OCI-LY3 (cell line): ENCODE data around the gene SHANK3.

ENCODE experiments used
- H2AFZ ChIP-seq: fragments of 200-600, 300-600 bp; shearing (Covaris generic); 2 replicates; pipeline ENCODE4 v1.6.0; 2014; ENCODE audit warnings: antibody characterized with exemption, low read depth, low read length
- H3K27ac ChIP-seq: fragments of 200-600, 300-600 bp; sonication (generic); 2 replicates; pipeline ENCODE4 v1.5.1; 2014; ENCODE audit warnings: mild to moderate bottlenecking, low read length, moderate library complexity, mixed read lengths
- H3K27me3 ChIP-seq: fragments of 200-600, 300-600 bp; sonication (generic); 2 replicates; pipeline ENCODE4 v1.6.1; 2014; ENCODE audit warnings: low read depth, low read length, mixed read lengths
- H3K36me3 ChIP-seq: fragments of 200-600, 300-600 bp; sonication (generic); replicated peaks from 2 replicates; pipeline ENCODE3; 2014; ENCODE audit warnings: low read depth, low read length, mixed read lengths
- H3K4me1 ChIP-seq: fragments of 300-600, 200-600 bp; sonication (generic); 2 replicates; pipeline ENCODE4 v1.6.1; 2014; ENCODE audit warnings: low read length, mixed read lengths
- H3K4me2 ChIP-seq: fragments of 200-600, 300-600 bp; sonication (generic); 2 replicates; pipeline ENCODE4 v1.6.1; 2014; ENCODE audit warnings: low read length, mixed read lengths
- H3K4me3 ChIP-seq: fragments of 300-600, 200-600 bp; sonication (generic); 2 replicates; pipeline ENCODE4 v1.5.1; 2014; ENCODE audit warnings: antibody characterized with exemption, mild to moderate bottlenecking, low read length, moderate library complexity
- H3K79me2 ChIP-seq: fragments of 300-600, 200-600 bp; shearing (Covaris generic); 2 replicates; pipeline ENCODE4 v1.6.1; 2014; ENCODE audit warnings: mild to moderate bottlenecking, low read length, mixed read lengths
- H3K9ac ChIP-seq: fragments of 300-600, 200-600 bp; shearing (Covaris generic); 2 replicates; pipeline ENCODE4 v1.6.0; 2014; ENCODE audit warnings: mild to moderate bottlenecking, low read length, moderate library complexity
- H3K9me3 ChIP-seq: fragments of 200-600, 300-600 bp; shearing (Covaris generic); 2 replicates; pipeline ENCODE4 v1.6.1; 2014; ENCODE audit warnings: low read length, mixed read lengths; ENCODE audit not compliant: insufficient read depth
- H4K20me1 ChIP-seq: fragments of 200-600, 300-600 bp; sonication (generic); 2 replicates; pipeline ENCODE4 v1.6.1; 2016; ENCODE audit warnings: low read length, mixed read lengths; ENCODE audit not compliant: insufficient read depth
- EZH2phosphoT487 ChIP-seq: fragments of 200-600 bp; shearing (Covaris generic); IDR thresholded peaks from 2 replicates; pipeline ENCODE4 v1.6.1; 2018; ENCODE audit warnings: antibody characterized with exemption, mixed run types, low read depth
- TF ChIP-seq, protein P1 (sequence below): fragments of 200-600, 300-600 bp; sonication (generic); IDR thresholded peaks from 2 replicates; pipeline ENCODE4 v1.5.1; 2014; ENCODE audit warnings: antibody characterized with exemption, low read length, low read depth

SHANK3 gene

DNA sequence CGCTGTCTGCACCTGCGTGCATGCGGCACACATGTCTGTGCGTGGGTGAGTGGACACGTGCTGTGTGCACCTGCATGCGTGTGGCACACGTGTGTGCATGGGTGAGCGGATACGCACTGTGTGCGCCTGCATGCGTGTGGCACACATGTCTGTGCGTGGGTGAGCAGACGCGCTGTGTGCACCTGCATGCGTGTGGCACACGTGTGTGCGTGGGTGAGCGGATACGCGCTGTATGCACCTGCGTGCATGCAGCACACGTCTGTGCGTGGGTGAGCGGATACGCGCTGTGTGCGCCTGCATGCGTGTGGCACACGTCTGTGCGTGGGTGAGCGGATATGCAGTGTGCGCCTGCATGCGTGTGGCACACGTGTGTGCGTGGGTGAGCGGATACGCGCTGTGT lies 38.3 kb downstream of the SHANK3 start:
- H3K9me3 ChIP-seq: no peaks in the 10 kb centered on the region
- H3K4me2 ChIP-seq: no peak overlapping the region
- H3K27ac ChIP-seq: no peak overlapping the region
- no peaks in the 10 kb centered on the region for H3K36me3 ChIP-seq
- no peaks in the 10 kb centered on the region for H3K79me2 ChIP-seq
- H2AFZ ChIP-seq: no peak overlapping the region
- H3K27me3 ChIP-seq: no peaks in the 10 kb centered on the region
- H3K9ac ChIP-seq: no peak overlapping the region
- H4K20me1 ChIP-seq: no peaks in the 10 kb centered on the region
- H3K4me3 ChIP-seq: no peak overlapping the region
- TF ChIP-seq, protein P1, sequence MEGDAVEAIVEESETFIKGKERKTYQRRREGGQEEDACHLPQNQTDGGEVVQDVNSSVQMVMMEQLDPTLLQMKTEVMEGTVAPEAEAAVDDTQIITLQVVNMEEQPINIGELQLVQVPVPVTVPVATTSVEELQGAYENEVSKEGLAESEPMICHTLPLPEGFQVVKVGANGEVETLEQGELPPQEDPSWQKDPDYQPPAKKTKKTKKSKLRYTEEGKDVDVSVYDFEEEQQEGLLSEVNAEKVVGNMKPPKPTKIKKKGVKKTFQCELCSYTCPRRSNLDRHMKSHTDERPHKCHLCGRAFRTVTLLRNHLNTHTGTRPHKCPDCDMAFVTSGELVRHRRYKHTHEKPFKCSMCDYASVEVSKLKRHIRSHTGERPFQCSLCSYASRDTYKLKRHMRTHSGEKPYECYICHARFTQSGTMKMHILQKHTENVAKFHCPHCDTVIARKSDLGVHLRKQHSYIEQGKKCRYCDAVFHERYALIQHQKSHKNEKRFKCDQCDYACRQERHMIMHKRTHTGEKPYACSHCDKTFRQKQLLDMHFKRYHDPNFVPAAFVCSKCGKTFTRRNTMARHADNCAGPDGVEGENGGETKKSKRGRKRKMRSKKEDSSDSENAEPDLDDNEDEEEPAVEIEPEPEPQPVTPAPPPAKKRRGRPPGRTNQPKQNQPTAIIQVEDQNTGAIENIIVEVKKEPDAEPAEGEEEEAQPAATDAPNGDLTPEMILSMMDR: no peak
- TF ChIP-seq EZH2phosphoT487: no peak
- H3K4me1 ChIP-seq: no peaks in the 10 kb centered on the region

DNA sequence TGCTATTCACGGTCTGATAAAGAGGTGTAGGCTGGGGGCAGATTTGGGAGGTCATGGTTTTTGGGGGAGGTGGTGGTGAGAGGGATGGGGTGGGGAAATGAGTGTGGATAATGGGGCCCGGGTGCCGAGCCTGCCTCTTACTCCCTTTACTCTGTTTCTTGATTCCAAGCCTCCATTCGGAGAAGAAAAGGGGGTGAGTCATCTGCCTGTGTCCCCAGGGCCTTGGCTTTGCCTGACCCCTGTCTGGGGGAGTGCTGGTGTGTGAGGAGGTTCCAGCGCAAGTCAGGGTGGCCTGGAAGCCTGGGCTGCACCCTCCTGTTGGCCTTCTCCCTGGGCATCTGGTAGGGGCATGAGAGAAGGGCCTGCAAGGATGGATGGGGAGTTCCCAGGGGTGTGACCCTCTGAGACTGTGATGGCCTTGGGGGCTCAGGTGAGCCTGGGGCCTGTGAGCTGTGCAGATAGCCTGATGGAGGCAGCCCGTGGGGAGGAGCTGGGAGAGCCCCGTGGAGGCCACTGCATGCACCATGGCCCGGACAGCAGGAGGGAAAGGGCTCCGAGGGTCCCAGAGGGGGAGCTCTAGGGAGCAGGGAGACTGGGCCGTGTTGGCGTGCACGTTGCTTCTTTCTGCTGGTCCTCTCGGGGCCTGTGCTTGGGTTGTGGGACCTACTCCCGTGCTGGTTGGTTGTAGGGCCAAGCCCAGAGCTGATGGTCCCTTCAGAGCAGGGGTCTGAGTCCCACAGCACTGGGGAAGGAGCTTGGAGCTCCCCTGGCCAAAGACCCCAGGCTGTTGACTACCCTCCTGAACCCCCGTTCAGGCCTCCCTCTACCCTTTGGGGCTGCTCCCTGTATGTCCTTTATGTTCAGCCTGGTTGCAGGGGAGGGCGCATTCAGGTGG lies 39.1 kb downstream of the SHANK3 start:
- no peaks in the 10 kb centered on the region for H3K79me2 ChIP-seq
- H3K9ac ChIP-seq: no peak overlapping the region
- no peaks in the 10 kb centered on the region for H3K4me1 ChIP-seq
- H4K20me1 ChIP-seq: no peaks in the 10 kb centered on the region
- H2AFZ ChIP-seq: no peak overlapping the region
- H3K27me3 ChIP-seq: no peaks in the 10 kb centered on the region
- H3K36me3 ChIP-seq: no peaks in the 10 kb centered on the region
- no peaks in the 10 kb centered on the region for H3K9me3 ChIP-seq
- H3K27ac ChIP-seq: no peak overlapping the region
- no peak overlapping the region for H3K4me2 ChIP-seq
- no peak overlapping the region for H3K4me3 ChIP-seq
- no peak for TF ChIP-seq EZH2phosphoT487
- TF ChIP-seq, protein P1: no peak

DNA sequence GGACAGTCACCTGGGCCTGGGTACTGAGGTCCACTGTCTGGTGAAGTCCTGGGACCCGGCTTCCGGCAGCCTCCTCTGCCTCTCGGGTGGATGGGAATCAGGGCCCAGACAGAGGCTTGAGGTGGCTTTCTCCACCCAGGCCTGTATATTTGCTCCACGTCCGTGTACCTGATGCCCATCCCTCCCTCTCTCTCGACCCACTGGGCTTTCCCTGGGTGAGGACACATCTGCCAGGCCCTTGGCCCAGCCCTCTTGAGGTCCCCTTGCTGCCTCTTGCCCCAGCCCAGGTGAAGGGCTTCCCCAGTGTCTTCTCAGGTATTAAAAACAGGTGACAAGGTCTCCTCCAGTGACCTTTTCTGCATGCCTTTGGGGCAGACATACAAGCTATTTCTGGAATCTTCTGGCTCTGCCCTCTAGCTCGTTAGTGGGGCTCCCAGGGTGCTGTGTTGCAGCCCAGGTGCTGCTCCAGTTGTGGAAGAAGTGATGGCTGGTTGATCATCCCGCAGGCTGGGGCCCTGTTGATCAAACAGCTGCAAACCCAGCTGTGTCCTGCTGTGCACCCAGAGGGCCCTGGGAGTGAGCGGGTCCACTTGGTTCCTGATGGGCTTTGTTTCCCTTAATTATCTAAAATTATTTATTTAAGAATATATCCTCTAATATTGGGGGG lies 39.9 kb downstream of the SHANK3 start:
- no peaks in the 10 kb centered on the region for H4K20me1 ChIP-seq
- TF ChIP-seq, protein P1: no peak
- TF ChIP-seq EZH2phosphoT487: no peak
- H3K4me3 ChIP-seq: no peak overlapping the region

DNA sequence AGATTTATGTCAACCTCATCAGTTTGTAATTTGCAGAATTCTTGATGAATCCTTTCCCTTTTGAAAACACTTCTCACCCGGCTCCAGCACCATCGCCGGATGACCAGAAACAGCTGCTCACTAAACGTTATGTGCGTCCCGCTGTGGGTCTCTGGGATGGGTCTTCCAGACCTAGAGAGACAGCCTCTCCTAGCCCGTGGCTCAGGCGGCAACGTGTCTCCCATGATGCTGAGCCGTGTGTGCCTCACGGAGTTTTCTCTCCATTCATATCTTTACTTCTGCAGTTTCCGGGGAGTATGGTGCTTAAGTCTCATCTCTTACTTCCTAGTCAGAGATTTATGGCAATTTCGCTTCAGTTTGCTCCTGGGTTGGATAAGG lies 40.4 kb downstream of the SHANK3 start:
- Histone ChIP-seq H4K20me1 (no peaks in the 10 kb centered on the region), H3K4me3 (no peak overlapping the region), H3K79me2 (no peaks in the 10 kb centered on the region), H3K9ac (no peak overlapping the region), H3K36me3 (no peaks in the 10 kb centered on the region), H2AFZ (no peak overlapping the region), H3K27me3 (no peaks in the 10 kb centered on the region), H3K27ac (no peak overlapping the region), H3K9me3 (no peaks in the 10 kb centered on the region), H3K4me2 (no peak overlapping the region), H3K4me1 (no peaks in the 10 kb centered on the region)
- TF ChIP-seq, protein P1: no peak
- TF ChIP-seq EZH2phosphoT487: no peak

More for the DNA sequence above, 39.9 kb downstream of the SHANK3 start:
- H2AFZ ChIP-seq: no peak overlapping the region
- H3K9ac ChIP-seq: no peak overlapping the region
- H3K36me3 ChIP-seq: no peaks in the 10 kb centered on the region
- no peaks in the 10 kb centered on the region for H3K4me1 ChIP-seq
- no peak overlapping the region for H3K4me2 ChIP-seq
- H3K79me2 ChIP-seq: no peaks in the 10 kb centered on the region
- no peaks in the 10 kb centered on the region for H3K9me3 ChIP-seq
- no peaks in the 10 kb centered on the region for H3K27me3 ChIP-seq
- H3K27ac ChIP-seq: no peak overlapping the region
